Right renal cortex interstitium (tissue), 3 donors: ENCODE results near the gene CCDC85A. TPM values are rescaled to one million over a fixed set of nuclear protein-coding genes. Genes with fewer than 3 reads are reported as not detected.

Experiments
- DNase-seq, 3 donors: peaks; one replicate each; pipeline ENCODE4 v3.0.0-alpha.2; 2013; ENCODE audit warnings: low read depth in 3 of 3, low spot score in 2 of 3
- polyA plus RNA-seq, 3 donors: library from polyadenylated mRNA; unstranded; fragments of 120-200 nt; gene quantifications; one replicate each; pipeline ENCODE4 v1.2.1, GENCODE V29; 2013; ENCODE audit not compliant: insufficient read length in 3 of 3

The CCDC85A gene
- polyA plus RNA-seq, 3 donors, result 1.5 to 1.9 (median 1.8) TPM

DNA sequence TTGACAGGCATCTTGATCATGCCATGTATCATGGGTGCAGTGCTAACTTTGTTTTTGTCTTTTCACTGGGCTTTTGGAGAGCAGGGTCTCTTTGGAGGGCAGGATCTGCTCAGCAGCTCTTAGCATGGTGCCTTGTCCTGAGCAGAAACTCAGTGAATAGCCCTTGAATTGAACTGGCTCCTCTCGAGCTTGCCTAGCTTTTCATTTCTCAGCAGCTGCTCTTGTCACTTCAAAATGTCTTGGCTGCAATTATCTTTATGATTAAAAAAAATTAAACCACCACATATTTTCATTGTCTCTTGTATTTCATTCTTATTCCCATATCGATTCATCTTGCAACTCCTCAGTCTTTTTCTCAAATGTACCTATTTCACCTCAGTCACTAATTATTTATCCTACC is 50.5 kb downstream of the CCDC85A start:
- DNase-seq, result no peak

DNA sequence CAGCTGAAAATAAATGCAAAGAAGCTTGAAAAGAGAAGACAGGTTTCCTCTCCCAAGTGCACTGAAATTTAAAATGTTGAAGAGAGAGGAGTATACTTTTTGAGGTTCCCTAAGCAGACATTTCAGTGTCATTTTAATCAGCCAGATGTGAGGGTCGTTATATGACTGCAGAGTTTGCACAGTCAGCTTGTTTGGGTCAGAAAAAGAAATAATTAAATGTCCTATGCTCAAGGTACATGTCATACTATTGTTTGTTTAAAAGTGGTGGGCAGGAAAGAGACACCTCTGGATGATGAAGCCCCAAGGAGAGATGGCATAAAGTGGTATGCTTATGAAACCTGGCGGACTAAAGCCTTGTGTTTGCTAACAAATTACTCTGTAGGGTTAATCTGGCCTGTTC is 55.2 kb downstream of the CCDC85A start:
- DNase-seq, result no peak

DNA sequence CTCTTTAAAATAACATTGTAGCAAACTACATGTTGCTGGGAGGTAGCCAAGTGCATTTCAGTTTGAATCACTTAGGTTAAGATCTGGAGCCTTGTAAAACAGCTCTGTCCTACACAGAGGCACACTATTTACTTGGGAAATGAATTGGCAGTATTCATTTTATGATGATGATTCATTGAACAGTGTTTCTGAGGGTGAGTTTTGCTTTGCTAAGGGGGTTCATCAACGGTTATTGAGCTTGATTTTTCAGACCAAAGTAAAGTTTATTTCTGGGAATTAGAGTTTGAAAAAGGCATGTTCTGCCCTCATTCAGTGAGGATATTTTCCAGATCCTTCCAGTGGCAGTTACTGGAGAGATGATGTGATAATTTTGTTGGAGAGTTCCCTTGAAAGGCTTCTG is 55.6 kb downstream of the CCDC85A start:
- DNase-seq, result no peak

DNA sequence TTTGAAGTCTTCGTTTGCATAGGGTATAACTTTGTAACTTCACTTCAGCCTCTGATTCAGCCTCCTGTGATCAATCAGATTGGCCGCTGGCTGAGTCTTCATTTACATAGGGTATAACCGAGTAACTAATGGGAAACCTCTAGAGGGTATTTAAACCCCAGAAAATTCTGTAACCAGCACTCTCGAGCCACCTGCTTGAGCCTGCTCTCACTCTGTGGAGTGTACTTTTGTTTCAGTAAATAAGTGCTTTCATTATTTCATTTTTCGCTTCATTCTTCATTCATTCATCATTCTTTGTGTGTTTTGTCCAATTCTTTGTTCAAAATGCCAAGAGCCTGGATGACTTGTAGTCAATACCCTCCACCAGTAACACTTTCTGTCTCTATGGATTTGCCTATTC is 56.4 kb downstream of the CCDC85A start:
- no peak for DNase-seq

DNA sequence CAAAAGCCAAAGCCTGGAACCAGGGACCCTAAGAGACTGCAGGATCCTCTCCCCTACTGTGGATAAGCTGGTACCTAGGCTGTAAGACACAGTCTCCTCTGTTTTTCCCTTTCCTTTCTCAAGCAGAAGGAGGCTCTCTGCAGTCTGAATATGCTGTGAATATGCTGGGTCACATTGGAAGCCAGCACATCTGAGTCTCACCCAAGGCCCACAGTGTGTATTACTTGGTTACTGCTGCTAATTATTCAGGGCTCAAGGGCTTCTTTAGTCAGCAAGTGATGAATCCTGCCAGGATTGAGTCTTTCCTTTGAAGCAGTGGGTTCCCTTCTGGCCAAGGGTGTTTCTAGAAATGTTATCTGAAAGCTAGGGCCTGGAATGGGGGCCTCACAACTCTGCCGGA is 60.7 kb downstream of the CCDC85A start:
- DNase-seq, result no peak

DNA sequence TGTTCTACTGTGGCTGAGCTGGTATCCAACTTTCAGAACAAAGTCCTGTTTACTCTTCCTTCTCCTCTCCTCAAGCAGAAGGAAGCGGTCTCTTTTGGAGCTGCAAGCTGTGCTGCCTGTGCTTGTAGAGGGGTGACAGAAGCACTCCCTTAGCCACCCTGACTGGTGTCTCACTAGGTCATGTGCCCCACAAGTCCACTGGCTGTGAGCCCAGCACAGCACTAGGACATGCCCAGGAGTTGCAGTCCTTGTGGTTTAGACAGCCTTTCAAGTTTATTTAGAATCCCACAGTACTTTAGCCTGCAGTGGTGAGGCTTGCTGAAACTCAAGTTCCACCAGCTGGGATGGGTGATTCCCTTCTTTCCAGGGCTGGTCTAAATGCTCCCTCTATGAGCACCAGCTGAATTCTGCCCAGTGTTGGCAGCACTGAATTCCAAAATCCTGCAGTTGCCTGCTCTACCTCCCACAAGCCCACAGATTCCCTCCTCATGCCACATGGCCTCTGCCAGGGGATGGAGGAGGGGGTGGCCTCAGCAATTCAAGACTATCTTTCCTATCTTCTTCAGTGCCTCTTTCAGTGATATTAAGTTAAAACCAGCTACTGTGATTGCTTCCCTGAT is 61.2 kb downstream of the CCDC85A start:
- no peak for DNase-seq

DNA sequence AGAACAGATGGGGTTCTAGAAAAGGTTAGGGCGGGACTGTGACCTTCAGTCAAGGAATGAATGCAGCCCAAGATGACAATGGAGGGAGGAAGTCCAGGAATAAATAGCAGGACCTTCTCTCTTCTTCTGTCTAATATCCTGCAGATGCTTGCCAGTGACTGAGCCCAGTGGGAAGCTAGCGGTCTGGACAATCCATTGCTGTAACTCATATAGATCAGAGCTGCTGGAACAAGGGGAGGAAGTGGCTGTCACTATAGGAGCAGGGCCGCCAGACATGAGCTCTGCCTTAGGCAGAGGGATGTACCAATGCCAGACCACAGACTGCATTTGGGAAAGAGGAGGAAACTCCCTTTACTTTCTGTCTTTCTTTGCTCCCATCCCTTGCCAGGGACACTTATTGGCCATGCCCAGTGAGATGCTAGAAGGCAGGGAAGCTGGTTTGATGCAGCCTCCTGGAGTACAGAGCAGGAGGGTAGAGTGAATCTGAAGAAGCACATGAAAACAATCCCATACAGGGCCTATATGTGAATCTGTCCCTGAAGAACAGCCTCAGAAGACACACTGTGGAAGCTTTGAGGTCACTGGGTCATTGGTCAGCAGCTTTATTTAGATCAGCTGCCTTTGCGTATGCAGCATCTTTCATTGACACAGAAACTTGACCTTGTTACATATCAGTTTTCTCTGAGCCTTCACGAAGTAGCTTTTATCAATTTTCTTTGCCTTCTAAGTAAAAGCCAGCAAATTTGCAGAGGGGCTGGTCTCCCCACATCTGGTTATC is 65.4 kb downstream of the CCDC85A start:
- no peak for DNase-seq

DNA sequence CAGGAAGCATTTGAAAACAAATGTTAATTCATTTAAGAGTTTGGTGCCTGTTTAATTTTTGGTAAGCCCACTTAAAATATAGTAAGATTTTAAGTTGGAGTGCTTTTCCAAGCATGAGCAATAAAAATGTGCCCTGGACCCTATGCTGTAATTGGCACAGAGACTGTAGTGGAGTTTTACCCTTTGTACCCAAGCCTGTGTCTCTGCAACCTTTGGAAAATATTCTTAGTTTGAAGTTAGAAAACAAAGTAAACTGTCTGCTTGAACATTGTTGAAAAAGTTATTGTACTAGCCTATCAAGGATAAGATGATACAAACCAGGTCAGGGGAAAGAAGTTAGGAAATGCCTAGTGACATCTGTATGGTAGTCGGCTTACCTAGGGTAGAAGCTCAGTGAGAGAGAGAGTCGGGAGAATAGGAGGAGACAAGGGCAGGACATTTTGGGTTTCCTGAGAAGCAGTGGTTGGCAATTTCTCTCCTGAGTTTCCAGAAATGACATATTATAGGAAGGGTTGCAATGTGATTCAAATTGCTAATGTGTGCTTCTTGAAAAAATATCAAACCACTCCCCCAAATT is 66.5 kb downstream of the CCDC85A start:
- DNase-seq, result no peak

DNA sequence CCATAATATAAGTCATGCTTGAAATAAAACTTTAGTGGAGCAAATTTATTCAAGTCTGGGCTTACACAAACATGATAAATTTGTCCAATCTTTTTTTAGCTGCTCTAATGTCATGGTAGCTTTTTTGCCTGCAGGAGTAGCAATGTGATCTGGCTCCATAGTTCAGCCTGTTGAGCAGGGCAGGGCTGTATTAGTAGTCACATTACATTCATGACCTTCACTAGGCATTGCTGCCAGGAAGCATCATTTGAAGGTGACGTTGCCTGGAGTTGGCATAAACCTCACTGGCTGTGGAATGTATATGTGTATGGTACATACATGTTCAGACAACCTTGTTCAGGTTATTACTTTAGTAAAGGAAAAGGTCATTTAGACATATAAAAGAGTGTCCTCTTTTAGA is 76.6 kb downstream of the CCDC85A start:
- DNase-seq, result no peak

DNA sequence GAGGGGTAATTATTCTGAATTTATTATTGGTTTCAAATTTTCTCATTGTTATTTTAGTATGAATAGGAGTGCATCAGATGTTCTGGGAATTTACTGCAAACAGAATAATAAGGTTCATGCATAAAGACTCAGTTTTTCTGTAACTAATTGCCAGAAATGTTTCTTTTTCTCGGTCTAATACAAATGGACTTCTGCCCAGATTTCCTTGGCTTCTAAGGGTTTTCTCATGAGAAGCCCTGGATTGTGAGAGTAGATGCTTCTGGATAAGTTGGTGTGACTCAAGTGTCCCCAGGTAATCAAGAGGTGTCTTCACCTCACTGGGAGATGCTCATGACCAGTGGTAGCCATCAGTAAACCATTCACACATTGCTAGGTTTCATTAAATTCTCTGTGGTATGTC is 78.5 kb downstream of the CCDC85A start:
- DNase-seq, result no peak

DNA sequence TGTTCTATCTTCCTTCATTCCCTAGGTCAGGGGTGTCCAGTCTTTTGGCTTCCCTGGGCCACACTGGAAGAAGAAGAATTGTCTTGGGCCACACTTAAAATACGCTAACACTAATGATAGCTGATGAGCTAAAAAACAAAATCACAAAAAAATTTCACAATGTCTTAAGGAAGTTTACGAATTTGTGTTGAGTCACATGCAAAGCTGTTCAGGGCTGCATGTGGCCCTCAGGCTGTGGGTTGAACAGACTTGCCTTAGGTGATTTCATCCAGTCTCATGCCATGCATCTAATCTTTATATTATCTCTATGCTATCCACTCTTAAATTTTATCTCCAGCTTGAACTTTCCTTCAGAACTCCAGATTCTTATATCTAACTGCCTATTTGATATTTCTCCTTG is 80.1 kb downstream of the CCDC85A start:
- no peak for DNase-seq

DNA sequence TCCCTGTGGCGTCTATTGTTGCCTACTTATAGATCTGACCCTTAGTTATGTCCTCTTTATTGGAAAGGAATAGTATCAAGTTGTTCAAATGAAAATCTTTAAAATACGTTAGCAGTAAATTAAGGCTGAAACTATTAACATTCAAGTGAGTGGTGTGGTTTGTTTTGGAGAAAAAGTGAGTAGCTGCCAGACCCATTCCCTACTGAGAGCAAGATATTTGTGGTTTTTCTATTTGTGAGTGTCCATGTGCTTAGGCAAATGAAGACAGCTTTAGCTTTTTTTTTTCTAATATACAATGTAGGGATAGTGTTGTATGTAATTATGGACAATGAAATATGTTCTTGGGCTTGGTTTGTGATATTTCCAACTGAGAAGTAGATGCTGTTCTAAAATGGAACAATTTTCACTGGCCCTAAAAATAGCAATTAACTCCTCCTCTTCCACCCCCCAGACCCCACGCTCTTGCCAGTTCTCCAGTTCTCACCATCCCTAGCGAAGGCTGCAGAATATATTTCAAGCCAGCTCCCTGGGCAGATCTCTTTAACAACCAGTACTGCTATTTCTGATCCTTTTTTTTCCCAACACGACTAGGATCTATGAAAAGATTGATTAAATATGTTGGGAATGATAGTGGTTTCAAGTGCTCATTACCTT is 83.1 kb downstream of the CCDC85A start:
- DNase-seq, result no peak

DNA sequence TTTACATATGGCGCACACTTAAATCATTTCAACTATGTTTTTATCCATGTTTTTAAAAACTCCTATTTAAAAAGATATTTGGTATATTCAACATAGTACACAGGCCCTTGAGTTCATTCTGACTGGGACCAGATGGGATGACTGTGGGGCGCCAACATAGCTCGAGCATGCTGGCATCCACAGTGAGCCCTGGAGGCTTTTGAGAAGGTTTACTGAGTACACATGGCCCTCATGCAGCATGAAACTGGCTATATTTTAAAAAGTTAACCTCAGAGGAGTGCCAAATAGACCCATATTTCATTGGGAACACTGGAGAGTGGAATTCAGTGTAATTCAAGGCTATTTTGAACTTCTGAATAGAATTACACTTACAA is 83.6 kb downstream of the CCDC85A start:
- DNase-seq, result no peak

DNA sequence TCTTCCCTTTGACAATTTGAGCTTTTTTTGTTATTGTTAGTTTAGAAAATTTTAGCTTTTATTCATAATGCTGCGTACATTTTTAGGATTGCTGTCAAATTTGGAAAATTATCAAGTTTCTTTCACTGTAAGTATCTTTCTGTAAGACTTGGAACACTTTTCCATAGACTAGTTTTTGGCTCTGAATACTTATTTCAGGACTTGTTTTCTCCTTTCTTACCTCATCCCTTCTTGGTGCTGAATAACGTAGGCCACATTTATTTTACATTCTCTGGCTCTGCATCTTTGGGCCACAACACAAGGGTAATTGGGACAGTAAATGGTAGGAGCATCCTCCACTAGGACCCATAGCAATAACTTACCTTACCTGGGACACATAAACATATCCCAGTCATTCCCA is 85.1 kb downstream of the CCDC85A start:
- DNase-seq, result no peak

DNA sequence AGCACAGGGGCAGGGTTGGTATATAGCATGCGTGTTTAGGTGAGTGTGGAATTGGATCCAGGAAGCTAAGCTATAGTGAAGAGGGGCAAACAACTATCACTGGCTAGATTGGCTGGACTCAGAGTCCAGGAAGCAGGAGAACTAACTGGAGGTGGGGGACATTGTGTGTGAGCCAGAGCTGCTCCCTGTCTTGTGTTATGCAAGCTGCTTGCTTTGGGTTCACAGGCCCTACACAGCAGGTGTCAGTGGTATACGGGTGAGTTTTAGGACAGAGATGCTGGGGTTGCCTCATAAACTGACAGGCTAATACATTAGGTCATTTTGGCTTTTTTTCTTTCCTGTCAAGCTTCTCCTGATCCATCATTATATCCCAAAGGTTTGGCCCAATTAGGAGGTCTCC is 87.5 kb downstream of the CCDC85A start:
- no peak for DNase-seq

DNA sequence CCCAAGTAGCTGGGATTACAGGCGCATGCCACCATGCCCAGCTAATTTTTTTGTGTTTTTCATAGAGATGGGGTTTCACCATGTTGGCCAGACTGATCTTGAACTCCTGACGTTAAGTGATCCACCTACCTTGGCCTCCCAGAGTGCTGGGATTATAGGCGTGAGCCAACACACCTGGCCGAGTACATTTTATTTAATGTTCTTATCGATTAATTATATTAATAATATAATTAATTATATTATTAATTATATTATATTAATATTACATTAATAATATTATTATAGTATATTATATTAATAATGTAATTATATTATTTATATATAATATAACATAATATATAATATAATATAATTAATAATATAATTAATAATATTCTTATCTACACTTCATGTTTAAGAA is 101.4 kb downstream of the CCDC85A start:
- no peak for DNase-seq

DNA sequence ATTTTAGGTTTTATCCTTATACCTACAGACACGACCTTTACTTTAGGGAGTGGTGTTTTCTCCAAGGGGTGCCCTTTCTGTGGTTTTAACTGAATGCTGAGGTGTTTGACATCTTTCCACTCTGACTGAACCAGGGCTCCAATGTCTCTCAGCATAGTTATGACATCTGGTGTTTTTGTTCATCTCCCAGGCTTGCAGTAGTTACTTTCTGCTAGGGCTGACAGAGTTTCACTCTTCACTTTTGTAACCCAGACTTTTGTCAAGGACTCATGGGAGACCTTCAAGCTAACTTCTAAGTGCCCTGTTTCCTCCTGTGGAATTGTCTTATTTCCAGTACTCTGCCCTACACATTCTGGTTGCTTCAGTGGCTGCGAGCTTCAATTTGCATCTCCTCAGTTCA is 103.1 kb downstream of the CCDC85A start:
- no peak for DNase-seq

DNA sequence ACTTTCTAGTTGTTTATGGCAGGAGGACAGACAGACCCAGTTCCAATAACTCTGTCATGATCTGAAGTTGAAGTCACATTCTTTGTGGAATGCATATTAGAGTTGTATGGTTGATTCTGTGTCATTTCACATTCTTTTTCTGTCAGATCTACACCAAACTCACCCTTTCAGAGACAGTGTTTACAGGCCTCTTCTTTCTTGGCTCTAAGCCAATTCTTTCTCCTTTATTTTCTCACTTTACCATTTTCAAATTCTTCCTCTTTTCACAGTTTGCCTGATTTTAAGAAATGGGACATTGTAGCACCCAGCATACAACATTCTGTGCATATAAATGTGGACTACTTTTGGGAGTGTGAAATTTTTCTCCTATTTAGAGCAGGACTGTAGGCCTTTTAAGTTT is 103.7 kb downstream of the CCDC85A start:
- DNase-seq, result no peak

DNA sequence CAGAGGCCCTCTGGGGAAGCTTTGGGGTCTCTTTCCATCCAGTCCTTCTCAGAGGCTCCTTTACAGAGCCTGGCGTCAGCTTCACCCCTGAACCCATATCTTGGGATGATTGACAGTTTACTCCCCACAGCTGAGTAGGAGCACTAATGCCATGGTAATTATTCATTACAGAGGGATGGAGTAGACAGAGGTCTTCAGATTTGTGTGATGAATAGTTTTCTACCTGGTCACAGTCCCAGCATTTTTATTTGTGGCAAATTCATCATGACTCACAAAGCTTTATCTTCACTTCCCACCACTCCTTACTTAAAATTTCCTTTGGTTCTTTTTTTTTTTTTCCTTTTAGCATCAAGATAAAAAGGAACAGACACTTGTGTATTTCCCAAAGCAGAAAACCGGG is 104.2 kb downstream of the CCDC85A start:
- no peak for DNase-seq

DNA sequence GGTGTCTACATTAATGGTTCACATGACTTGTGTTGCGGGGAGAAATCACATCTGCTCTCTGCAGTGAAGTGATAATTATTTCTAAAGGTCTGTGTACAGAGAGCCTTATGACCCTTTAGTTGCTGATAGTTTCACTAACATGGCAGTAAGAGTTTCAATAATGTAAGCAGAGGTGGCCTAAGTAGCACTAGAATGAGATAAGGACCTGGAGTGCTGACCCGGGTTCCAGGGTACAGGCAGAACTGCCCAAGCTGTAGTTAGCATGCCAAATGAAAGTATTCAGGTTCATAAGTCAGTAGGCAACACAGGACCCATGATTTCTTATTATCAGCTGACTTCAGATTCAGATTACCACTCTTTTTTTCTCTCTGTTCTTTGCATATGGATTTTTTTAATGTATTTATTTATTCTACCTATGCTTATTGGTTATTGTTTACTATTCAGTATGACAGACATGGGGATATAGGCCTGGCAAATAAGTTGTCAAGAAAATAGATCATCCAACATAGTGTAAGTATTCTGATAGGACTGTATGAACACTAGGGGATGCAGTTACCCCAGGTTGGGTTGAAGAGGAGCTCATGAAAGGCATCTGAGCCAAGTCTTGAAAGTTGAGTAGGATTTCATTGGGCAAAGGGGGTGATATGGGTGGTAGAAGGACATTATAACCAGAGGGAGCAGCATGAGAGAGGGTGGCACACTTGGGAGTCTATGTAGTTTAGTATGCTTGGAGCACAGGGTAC is 105.2 kb downstream of the CCDC85A start:
- DNase-seq, result no peak

DNA sequence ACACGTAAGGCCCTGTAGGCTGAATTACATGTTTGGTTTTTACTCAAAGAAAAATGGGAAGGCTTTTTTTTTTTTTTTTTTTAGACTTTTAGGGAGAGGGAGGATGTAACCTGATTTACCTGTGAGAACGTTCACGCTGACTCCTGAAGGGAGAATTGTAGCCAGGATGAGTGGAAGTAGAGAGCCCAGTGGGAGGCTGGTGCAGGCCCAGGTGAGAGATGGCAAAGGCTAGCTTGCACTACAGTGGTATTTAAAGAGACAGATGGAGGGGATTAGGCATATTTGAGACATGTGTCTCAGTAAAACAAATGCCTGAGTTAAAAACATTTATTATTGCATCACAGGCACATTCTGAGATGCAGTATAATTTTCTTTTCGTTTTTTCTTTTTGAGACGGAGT is 107.9 kb downstream of the CCDC85A start:
- DNase-seq, result no peak
